ENCODE data around the gene NMT1.
"Not testable (repeated sequence)": the region's sequence is repeated elsewhere in the genome, so short reads cannot be mapped to it uniquely, and the experiment has no call there.

The NMT1 gene

GRCh38 chr17:45038728-45039634 is 22.1 kb upstream of the NMT1 start:
- no peak for FAIRE-seq

DNA sequence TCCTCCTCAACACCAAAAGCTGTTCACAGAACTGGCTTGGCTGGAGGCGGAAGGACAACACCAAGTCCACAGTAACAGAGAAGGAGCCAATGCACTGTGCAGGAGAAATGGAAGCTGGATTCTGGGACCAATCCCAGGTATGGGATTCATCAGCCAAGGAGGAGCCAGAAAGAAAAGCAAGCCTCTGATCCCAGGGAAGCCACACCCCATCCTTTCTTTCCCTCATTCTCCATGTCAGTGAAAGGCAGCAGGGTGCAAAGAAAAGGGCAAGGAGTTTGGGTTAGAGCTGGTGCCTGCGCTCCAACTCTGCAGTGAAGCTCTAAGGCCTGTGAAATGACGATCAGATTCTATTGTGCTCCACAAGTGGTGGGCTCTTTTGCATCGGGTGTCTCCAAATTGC is 20.7 kb upstream of the NMT1 start:
- FAIRE-seq, result no peak

DNA sequence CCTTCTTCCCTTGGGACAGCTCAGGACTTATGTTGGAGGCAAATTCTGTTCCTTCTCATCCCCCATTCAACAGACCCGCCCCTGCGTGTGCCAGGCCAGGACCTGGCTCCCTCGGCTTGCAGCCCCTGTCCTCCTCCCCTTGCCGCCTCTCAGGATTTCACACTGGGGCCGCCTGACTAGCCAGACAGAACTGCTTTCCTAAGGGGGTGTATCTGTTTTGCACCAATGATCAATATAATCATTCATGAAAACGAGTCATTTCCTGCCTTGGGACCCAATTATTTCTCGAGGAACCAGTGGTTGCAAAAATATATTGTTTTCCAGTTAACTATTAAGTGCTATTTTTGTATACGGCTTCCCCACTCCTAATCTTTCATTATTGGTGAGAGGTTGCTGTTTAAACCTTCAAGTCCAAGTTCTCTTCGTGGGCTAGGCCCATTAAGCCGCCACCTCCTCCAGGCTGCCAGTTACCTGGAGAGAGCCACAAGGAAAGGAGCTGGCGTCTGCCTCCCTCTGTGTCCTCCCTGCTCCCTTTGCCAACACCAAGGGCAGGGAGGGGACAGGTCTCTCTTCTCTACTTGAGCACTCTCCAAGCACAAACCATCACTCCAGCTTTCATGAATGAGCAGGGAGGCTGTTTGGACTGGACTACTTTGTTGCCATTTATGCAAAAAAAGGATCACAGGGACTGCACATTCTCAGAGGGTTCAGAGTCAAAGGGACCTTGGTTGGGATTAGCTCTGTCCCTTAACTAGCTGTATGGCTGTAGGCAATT is 18.6 kb upstream of the NMT1 start:
- no peak for FAIRE-seq

- FAIRE-seq, result no peak
These were observed 17.1 kb upstream of the NMT1 start for GRCh38 chr17:45043813-45044540.

DNA sequence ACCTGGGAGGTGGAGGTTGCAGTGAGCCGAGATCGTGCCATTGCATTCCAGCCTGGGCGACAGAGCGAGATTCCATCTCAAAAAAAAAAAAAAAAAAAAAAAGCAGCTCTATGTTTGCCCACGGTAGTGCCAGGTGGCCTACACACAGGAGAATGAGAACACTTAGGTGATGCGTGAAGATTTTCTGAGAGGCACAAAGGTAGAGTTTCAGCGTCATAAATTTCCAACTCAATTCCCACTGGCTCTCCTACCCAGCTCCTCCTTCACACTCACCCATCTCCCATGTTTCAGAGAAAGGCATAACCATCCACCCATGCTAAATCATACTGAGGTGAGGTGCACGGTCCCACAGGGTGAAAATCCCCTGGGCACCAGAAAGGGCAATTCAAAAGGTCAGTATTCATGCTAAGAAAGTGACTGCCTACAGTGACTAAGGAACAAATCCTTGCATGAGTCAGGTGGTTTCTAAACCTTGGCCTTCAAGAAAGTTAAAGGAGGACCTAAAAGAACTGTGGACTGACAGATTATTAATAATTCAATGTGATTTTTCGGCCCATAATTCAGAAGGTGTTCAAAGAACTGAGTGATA is 14.5 kb upstream of the NMT1 start:
- no peak for FAIRE-seq

DNA sequence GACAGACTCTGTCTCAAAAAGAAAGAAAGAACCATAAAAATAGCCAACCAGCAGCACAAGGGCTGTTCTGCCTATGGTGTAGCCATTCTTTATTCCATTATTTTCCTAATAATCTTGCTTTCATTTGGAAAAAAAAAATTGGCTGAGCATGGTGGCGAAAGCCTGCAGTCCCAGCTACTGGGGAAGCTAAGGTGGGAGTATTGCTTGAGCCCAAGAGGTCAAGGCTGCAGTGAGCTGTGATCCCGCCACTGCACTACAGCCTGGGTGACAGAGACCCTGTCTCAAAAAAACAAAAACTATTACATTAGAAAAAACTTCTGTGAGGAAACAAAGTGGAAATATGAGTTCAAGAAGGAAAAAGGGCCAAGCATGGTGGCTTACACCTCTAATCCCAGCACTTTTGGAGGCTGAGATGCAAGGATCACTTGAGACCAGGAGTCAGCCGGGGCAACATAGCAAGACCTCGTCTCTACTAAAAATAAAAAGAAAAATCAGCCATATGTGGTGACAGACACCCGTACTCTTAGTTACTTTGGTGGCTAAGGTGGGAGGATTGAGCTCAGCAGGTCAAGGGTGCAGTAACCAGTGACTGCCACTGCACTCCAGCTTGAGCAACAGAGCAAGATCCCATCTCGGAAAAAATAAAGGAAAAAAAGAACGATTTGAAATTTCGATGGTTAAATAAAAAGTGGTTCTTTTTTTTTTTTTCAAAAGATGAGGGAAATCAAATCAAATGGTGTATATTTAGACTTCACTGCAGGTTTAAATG is 12.1 kb upstream of the NMT1 start:
- FAIRE-seq, result no peak

DNA sequence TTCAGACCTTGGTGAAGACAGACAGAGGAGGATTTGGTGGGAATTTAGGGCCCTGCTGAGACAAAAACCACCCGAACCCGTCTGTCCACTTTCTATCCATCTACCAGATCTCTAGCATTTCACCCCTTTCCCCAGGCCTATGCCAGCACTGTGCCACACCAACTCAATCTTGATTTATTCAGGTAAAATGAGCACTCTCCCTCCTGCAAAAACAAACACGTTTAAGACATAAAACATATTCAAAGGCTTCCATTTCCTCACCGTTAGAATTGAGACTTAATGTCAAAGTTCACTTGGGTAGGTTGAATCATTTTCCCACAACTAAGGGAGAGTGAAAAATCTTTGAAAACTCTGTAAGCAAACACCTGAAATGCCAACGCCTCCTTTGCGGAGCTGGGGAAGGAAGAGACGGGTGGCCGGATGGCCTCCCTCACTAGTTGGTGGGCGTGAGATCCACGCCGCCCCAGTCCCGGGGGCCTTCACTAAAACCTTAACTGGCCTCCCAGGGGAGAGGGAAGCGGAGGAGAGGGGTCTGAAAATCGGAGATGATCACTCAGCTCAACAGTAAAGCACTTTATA is 10.5 kb upstream of the NMT1 start:
- FAIRE-seq, result no peak

DNA sequence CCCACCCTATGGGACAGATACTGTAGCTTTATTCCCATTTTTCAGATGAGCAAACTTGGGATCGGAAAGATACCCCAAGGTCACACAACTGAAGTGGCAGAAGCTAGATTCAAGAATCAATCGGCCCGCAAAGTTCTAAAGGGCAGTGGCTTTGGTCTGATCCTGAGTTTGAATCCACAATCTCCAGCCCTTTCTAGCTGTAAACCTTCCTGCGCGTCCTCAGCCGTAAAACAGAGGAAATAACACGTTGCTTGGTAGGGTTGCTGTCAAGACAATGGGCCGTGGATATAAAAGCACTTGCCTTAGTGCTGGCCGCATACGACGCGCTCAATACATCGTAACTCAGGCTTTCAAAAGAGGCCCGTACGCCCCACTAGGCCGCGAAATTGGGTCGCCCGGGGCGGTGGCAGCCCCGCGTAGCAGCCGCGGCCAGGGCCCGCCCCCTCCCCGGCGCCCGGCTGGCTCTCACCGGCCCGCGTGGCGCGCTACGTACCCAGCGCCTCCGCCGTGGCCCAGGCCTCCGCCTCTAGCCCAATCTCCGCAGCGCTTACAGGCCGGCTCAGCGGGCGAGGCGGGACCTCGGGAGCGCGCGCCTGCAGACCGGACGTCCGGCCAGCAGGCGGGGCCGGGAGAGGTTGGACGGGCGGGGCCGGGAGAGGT is 9.9 kb upstream of the NMT1 start, which contains the start of gene DCAKD:
Gene DCAKD (minus strand): TSS at position 573 of the 660 bp plus-strand sequence. CDS start 16,747 bp downstream, outside the sequence.
- FAIRE-seq, result no peak

GRCh38 chr17:45051720-45052051 is 9.4 kb upstream of the NMT1 start:
- not testable (repeated sequence) for FAIRE-seq

DNA sequence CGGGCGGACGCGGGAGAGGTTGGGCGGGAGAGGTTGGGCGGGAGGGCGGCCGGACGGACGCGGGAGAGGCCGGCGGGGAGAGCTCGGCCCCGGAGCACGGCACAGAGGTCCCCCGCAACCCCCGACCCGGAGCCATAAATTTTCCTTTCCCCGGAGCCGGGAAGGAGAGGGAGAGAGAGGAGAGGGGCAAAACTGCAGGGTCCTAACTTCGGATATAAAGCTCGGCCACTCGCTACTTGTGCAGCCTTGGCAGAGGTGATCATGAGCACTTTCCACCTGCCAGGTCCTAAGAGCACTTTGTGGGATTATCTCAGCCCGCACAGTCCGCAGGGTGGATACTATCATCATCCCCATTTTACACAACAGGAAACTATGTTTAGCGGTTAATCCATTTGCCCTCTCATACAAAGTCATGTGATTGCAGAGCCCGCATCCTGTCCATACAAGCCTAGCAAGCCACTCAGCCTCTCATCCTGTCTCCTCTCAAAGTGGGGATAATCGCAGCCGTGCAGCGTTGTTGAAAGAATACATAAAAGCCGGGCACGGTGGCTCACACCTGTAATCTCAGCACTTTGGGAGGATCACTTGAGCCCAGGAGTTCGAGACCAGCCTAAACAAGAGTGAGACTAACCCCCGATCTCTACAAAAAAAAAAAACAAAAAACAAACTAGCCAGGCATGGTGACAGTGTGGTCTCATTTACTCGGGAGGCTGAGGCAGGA is 8.9 kb upstream of the NMT1 start:
- no peak for FAIRE-seq

DNA sequence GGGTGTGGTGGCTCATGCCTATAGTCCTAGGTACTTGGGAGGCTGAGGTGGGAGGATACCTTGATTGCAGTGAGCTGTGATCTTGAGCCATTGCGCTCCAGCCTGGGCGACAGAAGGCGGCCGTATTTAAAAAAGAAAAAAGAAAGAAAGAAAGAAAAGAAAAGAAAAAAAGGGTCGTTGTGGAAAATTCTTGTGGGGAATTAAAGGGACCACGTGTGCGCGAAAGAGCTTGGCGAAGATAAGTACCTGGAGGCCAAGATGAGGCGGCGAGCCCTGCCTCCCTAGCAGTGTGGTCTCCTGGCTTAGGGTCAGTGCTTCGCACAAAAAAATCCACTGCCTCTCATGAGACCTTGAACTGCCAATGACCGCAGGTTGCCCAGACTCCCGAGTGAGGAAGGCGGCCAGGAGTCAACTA is 728 bp upstream of the NMT1 start:
- FAIRE-seq, result no peak

DNA sequence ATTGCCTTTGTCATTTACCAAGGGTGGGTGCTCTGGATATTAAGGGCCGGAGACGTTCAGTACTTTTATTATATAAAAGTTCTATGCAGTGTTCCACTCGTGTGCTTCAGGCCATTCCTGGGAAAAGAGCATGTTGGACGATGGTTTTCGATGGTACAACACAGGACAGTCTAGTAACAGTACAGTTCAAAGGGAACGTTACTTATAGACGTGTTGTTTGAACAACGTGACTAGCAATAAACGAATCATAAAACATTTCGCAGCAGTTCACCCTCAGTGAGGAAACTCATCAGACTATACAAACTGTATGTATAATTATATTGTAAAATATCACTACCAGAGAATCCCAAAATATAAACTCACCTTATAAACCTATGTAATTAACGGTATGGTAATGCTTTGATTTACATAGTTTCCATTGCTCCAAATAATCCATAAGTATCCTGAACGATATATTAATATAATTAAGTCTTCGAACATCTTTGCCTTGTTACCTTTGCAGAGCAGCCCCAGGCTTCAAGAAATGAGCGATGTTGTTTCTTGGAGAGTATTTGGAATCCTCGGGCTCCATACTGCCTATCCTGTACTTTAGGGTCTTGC is 589 bp downstream of the NMT1 start:
- no peak for FAIRE-seq

GRCh38 chr17:45063198-45063597 is 2.1 kb downstream of the NMT1 start:
- no peak for FAIRE-seq

- FAIRE-seq, result no peak
These were observed 6.5 kb downstream of the NMT1 start for GRCh38 chr17:45067637-45068036.

DNA sequence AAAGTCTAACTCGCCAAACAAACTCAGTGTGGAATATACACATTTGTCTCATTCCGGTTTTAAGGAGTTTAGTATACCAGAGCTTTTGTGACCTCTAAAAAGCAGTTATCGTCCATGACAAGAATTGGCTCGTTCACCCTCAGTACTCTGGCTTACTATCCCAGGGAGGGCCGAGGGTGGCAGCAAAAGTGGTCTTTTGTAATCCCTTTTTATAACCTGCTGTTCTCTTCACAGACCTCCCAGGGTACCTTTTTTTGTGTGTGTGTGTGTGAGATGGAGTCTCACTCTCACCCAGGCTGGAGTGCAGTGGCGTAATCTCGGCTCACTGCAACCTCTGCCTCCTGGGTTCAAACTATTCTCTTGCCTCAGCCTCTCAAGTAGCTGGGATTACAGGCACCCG is 8.9 kb downstream of the NMT1 start:
- FAIRE-seq, result no peak

GRCh38 chr17:45070809-45071208 is 9.7 kb downstream of the NMT1 start:
- FAIRE-seq, result no peak

DNA sequence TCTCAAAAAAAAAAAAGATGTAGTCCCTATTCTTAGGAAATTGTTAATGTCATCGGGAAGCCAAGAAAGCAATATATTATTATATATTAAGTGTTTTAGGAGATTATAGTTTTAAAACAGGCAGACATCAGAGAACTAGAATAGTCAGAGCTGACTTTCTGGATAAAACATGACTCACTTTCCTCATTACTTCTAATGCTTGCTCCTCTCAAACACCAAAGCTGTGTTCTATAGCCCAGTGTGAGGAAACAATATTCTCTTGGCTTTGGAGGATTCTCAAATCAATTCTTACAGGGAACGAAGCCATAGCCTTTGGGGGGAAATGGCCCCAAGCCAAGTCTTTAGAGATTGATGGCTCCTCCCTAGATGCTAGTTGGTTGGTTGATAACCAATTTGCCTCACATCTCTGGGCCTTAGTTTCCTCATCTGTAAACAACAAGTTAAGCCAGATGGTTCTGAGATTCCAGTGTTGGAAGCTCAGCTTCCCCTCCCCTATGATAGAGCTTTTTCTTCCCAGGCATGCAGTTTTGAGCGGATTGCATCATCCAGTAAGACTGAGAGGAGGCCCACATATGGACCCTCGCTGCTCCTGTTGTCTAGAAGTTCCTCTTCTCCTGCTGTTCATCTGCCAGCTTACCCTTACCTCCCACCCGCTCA is 12.4 kb downstream of the NMT1 start:
- FAIRE-seq, result no peak

DNA sequence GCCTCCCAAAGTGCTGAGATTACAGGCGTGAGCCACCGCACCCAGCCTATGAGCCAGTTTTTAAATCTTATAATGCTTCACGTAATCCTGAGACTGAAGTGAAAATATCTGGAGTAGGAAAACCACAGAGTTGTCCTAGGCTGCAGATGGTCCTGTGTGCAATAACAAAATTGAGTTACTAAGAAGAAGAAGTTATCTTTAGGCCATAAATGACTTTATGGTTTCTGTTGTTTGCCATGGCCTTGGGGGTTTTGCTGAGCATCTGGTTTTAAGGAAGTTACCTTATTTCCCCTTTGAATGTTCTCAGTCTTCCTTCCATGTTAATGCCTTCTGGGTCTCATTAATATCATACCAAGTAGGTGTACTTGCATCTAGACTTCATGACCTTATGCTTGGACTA is 16.5 kb downstream of the NMT1 start:
- no peak for FAIRE-seq

DNA sequence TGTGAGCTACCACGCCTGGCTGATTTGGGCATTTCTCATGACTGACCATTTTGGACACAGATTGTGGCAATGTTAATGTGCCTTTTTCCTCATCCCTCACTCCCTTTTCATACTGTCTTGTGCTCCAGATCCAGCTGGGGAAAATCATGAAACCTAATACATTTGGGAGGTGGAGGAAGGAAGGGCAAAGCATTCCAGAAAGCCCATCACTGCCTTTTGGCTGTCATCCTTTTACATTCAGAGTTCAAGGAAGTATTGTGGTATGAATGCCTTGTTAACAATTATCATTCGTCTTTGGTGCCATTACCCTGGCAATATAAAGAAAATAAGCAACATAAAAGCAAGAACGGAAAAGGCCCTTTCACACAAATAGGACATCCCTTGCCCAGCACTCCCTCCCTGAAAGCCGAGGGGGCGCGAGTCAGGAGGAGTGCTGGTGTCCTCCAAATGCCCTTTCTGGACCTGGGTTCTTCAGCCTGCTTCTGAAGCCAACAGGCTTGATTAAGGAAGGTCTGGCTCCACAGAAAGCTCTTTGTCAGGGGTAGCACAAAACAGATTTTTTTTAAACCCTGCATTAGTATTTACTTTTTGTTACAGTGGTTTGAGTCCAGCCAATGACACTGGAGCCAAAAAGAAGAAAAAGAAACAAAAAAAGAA is 20.1 kb downstream of the NMT1 start:
- FAIRE-seq, result no peak

Measured in colon (tissue), 2 donors.